HCT116 (cell line): Measurements from ENCODE around the gene CPT2. TPM values are rescaled to one million over a fixed set of nuclear protein-coding genes. Genes with fewer than 3 reads are reported as not detected.

Experiments
- ATAC-seq: fragments of 200-7000 bp; cut with Tn5 transposase; 2 replicates; pipeline ENCODE4 v1.9.1; 2020; ENCODE audit warnings: mild to moderate bottlenecking, moderate library complexity
- BruUV-seq: library from RNA; stranded (reverse); fragments of 400-500 nt; replicated peaks from 2 replicates; lab custom pipeline; 2021; lab: Mats Ljungman, UMichigan
- CTCF ChIA-PET: fragments of 300-600 bp; sonication (Branson Sonifier 250); formaldehyde crosslinking; loops from one replicate; lab custom pipeline; 2021; ENCODE audit warnings: antibody characterized with exemption; lab: Charles Lee
- POLR2A ChIA-PET: fragments of 300-600, 350-600 bp; sonication (Branson Sonifier 250); formaldehyde crosslinking; loops from one replicate; lab custom pipeline; 2021; ENCODE audit warnings: antibody characterized with exemption; lab: Charles Lee
- RAD21 ChIA-PET, 2 experiments: fragments of 300-600 bp; sonication (Branson Sonifier 250); formaldehyde crosslinking; loops; one replicate each; lab custom pipeline; 2023; ENCODE audit warnings: low total read pairs in 2 of 2; ENCODE audit not compliant: uncharacterized antibody in 2 of 2, unreplicated experiment in 2 of 2, low non-redundant PET in 1 of 2; lab: Charles Lee
- DNase-seq: peaks from one replicate; pipeline ENCODE4 v3.0.0-alpha.2; 2010; ENCODE audit warnings: low read depth, low spot score
- H2AFZ ChIP-seq: fragments of 200-600 bp; shearing (Covaris generic), sonication (generic); 2 replicates; pipeline ENCODE4 v1.6.1; 2017; ENCODE audit warnings: low read depth, mixed run types, mixed read lengths, antibody characterized with exemption, low read length; ENCODE audit not compliant: poor library complexity, severe bottlenecking
- H3K27ac ChIP-seq: 2 replicates; pipeline ENCODE4 v1.5.1; 2012; ENCODE audit warnings: low read depth, low read length
- H3K27me3 ChIP-seq: fragments of 200-600 bp; sonication (generic); 2 replicates; pipeline ENCODE4 v1.6.1; 2016; ENCODE audit warnings: mixed run types, low read length, mixed read lengths; ENCODE audit not compliant: insufficient read depth
- H3K36me3 ChIP-seq, 2 experiments: fragments of 200-500 bp in 1 of 2; fragments of 200-600 bp in 1 of 2; sonication (Bioruptor generic) in 1 of 2; sonication (generic) in 1 of 2; 2 replicates each; pipeline versions ENCODE4 v1.5.1 to v1.6.1; 2014 to 2016; ENCODE audit warnings: low read length in 2 of 2, inconsistent platforms in 1 of 2, mixed read lengths in 1 of 2, mixed run types in 1 of 2; ENCODE audit not compliant: insufficient read depth in 2 of 2, control insufficient read depth in 1 of 2
- H3K4me1 ChIP-seq, 2 experiments: fragments of 200-600 bp in 1 of 2; sonication (generic) in 1 of 2; 2 replicates each; pipeline versions ENCODE4 v1.5.1 to v1.6.1; 2012 to 2017; ENCODE audit warnings: low read length in 2 of 2, inconsistent platforms in 1 of 2, mild to moderate bottlenecking in 1 of 2, mixed read lengths in 1 of 2, mixed run types in 1 of 2, moderate library complexity in 1 of 2; ENCODE audit not compliant: insufficient read depth in 2 of 2, control insufficient read depth in 1 of 2
- H3K4me2 ChIP-seq: fragments of 200-600 bp; sonication (generic); 2 replicates; pipeline ENCODE4 v1.6.1; 2017; ENCODE audit warnings: mixed run types, low read length, mixed read lengths
- H3K4me3 ChIP-seq, 2 experiments: fragments of 200-600 bp in 1 of 2; sonication (generic) in 1 of 2; replicated peaks in 1 of 2; 2 replicates each; pipeline ENCODE4 v1.5.1; 2011 to 2016; ENCODE audit warnings: low read length in 2 of 2, control low read depth in 1 of 2, low read depth in 1 of 2, mild to moderate bottlenecking in 1 of 2, mixed read lengths in 1 of 2, mixed run types in 1 of 2
- H3K79me2 ChIP-seq: fragments of 200-600 bp; sonication (generic); 2 replicates; pipeline ENCODE4 v1.6.1; 2017; ENCODE audit warnings: mild to moderate bottlenecking, mixed run types, low read length, moderate library complexity, mixed read lengths; ENCODE audit not compliant: insufficient read depth
- H3K9ac ChIP-seq: fragments of 200-600 bp; sonication (generic); 2 replicates; pipeline ENCODE4 v1.6.1; 2016; ENCODE audit warnings: low read length, mixed read lengths
- H3K9me2 ChIP-seq: fragments of 200-600 bp; sonication (generic), shearing (Covaris generic); 2 replicates; pipeline ENCODE4 v1.6.1; 2017; ENCODE audit warnings: mixed run types, mild to moderate bottlenecking, moderate library complexity; ENCODE audit not compliant: insufficient read depth
- H3K9me3 ChIP-seq, 2 experiments: fragments of 200-500 bp in 1 of 2; fragments of 200-600 bp in 1 of 2; sonication (Bioruptor generic) in 1 of 2; sonication (generic) in 1 of 2; 2 replicates each; pipeline ENCODE4 v1.6.1; 2014 to 2017; ENCODE audit warnings: low read length in 2 of 2, mixed read lengths in 2 of 2, inconsistent platforms in 1 of 2, low read depth in 1 of 2, mild to moderate bottlenecking in 1 of 2, mixed run types in 1 of 2, moderate library complexity in 1 of 2; ENCODE audit not compliant: control insufficient read depth in 1 of 2, insufficient read depth in 1 of 2
- H4K20me1 ChIP-seq: fragments of 200-600 bp; sonication (generic), shearing (Covaris generic); 2 replicates; pipeline ENCODE4 v1.6.1; 2017; ENCODE audit warnings: mixed run types, mild to moderate bottlenecking, moderate library complexity; ENCODE audit not compliant: insufficient read depth
- ATF3 ChIP-seq: IDR thresholded peaks from 2 replicates; pipeline ENCODE4 v1.6.1; 2012
- CBX3 ChIP-seq: IDR thresholded peaks from 2 replicates; pipeline ENCODE4 v1.6.1; 2012; ENCODE audit warnings: low read depth
- ELF1 ChIP-seq: IDR thresholded peaks from 2 replicates; pipeline ENCODE4 v1.6.1; 2012; ENCODE audit warnings: low read depth, borderline replicate concordance
- EZH2phosphoT487 ChIP-seq: fragments of 200-600 bp; IDR thresholded peaks from 2 replicates; pipeline ENCODE4 v1.6.1; 2018; ENCODE audit warnings: antibody characterized with exemption, borderline replicate concordance
- FOSL1 ChIP-seq: IDR thresholded peaks from 2 replicates; pipeline ENCODE4 v1.6.1; 2012; ENCODE audit warnings: low read depth
- MAX ChIP-seq: IDR thresholded peaks from 2 replicates; pipeline ENCODE4 v1.6.1; 2012
- POLR2A ChIP-seq: IDR thresholded peaks from 2 replicates; pipeline ENCODE4 v1.7.0; 2011; ENCODE audit warnings: borderline replicate concordance; ENCODE audit not compliant: insufficient read depth, insufficient read length; ENCODE audit errors: extremely low read depth
- POLR2AphosphoS5 ChIP-seq: IDR thresholded peaks from 2 replicates; pipeline ENCODE4 v1.6.1; 2011; ENCODE audit warnings: mild to moderate bottlenecking, low read depth, low read length, moderate library complexity
- RAD21 ChIP-seq: IDR thresholded peaks from 2 replicates; pipeline ENCODE4 v1.6.1; 2012; ENCODE audit warnings: low read depth, mild to moderate bottlenecking
- SIN3A ChIP-seq: IDR thresholded peaks from 2 replicates; pipeline ENCODE4 v1.6.1; 2012; ENCODE audit warnings: low read depth
- TCF7L2 ChIP-seq: IDR thresholded peaks from 2 replicates; pipeline ENCODE4 v1.7.0; 2011; ENCODE audit warnings: borderline replicate concordance, inconsistent platforms; ENCODE audit not compliant: insufficient read depth, insufficient read length; ENCODE audit errors: extremely low read depth
- ZBTB33 ChIP-seq: IDR thresholded peaks from 2 replicates; pipeline ENCODE4 v1.6.1; 2011; ENCODE audit warnings: mild to moderate bottlenecking, low read length, moderate library complexity; ENCODE audit not compliant: insufficient replicate concordance; ENCODE audit errors: extremely low read depth
- ZNF274 ChIP-seq: fragments of 200-500 bp; sonication (Bioruptor generic); IDR thresholded peaks from 2 replicates; pipeline ENCODE4 v1.6.1; 2014; ENCODE audit warnings: mild to moderate bottlenecking, low read depth, low read length, inconsistent platforms
- intact Hi-C: fragments of 100-400 bp; cut with micrococcal nuclease; formaldehyde crosslinking; loops from 2 replicates; pipeline ENCODE4 v1.10.0; 2022
- total RNA-seq: library from RNA; stranded (reverse); gene quantifications from one replicate; pipeline ENCODE4 v1.2.1, GENCODE V29; 2021; ENCODE audit not compliant: unreplicated experiment

Gene CPT2
- total RNA-seq, 1 experiment from 2014 or later, result 18.1 TPM

GRCh38 chr1:53250325-53250724 is 53.7 kb downstream of the CPT2 start:
- no peaks in the 10 kb centered on the region for H3K9me2 ChIP-seq
- no peaks in the 10 kb centered on the region for H3K9me3 ChIP-seq
- no peak overlapping the region for H3K9ac ChIP-seq
- BruUV-seq, result no TSS peak
- intact Hi-C loops, result no loop called here
- no peaks in the 10 kb centered on the region for H3K27me3 ChIP-seq
- ChIA-PET CTCF (no interaction called here), POLR2A (no interaction called here), RAD21 (no interaction called here)
- H3K27ac ChIP-seq, result no peak overlapping the region
- no peak for TF ChIP-seq ATF3
- no peak for TF ChIP-seq EZH2phosphoT487
- no peak for TF ChIP-seq TCF7L2
- TF ChIP-seq FOSL1, result no peak
- no peak for TF ChIP-seq ELF1
- no peak for TF ChIP-seq POLR2AphosphoS5
- no peak for TF ChIP-seq SIN3A
- no peak for TF ChIP-seq CBX3
- TF ChIP-seq MAX, result no peak
- no peaks in the 10 kb centered on the region for H3K4me1 ChIP-seq
- no peaks in the 10 kb centered on the region for H3K79me2 ChIP-seq
- H3K36me3 ChIP-seq, result peaks cover 29 to 47% of the 10 kb centered on the region in 2 experiments
- no peak overlapping the region for H2AFZ ChIP-seq
- no peak overlapping the region for H3K4me3 ChIP-seq
- DNase-seq (no peak), ATAC-seq (no peak)
- no peaks in the 10 kb centered on the region for H4K20me1 ChIP-seq
- no peak overlapping the region for H3K4me2 ChIP-seq

GRCh38 chr1:53254011-53254640 is 57.5 kb downstream of the CPT2 start:
- H3K4me1 ChIP-seq, result no peaks in the 10 kb centered on the region
- H3K9ac ChIP-seq, result no peak overlapping the region
- H3K4me2 ChIP-seq, result no peak overlapping the region
- POLR2A ChIA-PET, result no interaction called here
- RAD21 ChIA-PET, result no interaction called here
- no peaks in the 10 kb centered on the region for H3K9me2 ChIP-seq
- ATAC-seq (no peak), DNase-seq (no peak)
- intact Hi-C loops, result no loop called here
- no peaks in the 10 kb centered on the region for H4K20me1 ChIP-seq
- no TSS peak for BruUV-seq
- no peaks in the 10 kb centered on the region for H3K79me2 ChIP-seq
- CTCF ChIA-PET, result no interaction called here
- no peaks in the 10 kb centered on the region for H3K9me3 ChIP-seq
- H3K27ac ChIP-seq, result no peak overlapping the region
- H3K27me3 ChIP-seq, result no peaks in the 10 kb centered on the region
- TF ChIP-seq ZBTB33 (no peak), POLR2A (no peak), MAX (no peak), SIN3A (no peak), ZNF274 (no peak), RAD21 (no peak)
- H3K36me3 ChIP-seq, result peaks cover 41 to 63% of the 10 kb centered on the region in 2 experiments
- no peak overlapping the region for H3K4me3 ChIP-seq
- H2AFZ ChIP-seq, result no peak overlapping the region
